ENCODE measurements around the gene ANKS1B. TPM values are rescaled to one million over a fixed set of nuclear protein-coding genes. Genes with fewer than 3 reads are reported as not detected.

ANKS1B gene
- total and polyA plus RNA-seq, 11 donors = 0.62 to 5.8 (median 1.8) TPM

- DNase-seq = no peak
- Histone ChIP-seq H3K4me3 (no peak overlapping the region), H3K9me3 (peaks cover 0 to 27% (median 9%) of the 10 kb centered on the region in 12 donors), H3K36me3 (no peaks in the 10 kb centered on the region), H3K27ac (no peak overlapping the region), H3K27me3 (no peaks in the 10 kb centered on the region), H3K4me1 (no peaks in the 10 kb centered on the region)
- no peak for ATAC-seq
- TF ChIP-seq POLR2A (IDR thresholded peaks at IDR 0.05) = no peak
- TF ChIP-seq, protein P1, sequence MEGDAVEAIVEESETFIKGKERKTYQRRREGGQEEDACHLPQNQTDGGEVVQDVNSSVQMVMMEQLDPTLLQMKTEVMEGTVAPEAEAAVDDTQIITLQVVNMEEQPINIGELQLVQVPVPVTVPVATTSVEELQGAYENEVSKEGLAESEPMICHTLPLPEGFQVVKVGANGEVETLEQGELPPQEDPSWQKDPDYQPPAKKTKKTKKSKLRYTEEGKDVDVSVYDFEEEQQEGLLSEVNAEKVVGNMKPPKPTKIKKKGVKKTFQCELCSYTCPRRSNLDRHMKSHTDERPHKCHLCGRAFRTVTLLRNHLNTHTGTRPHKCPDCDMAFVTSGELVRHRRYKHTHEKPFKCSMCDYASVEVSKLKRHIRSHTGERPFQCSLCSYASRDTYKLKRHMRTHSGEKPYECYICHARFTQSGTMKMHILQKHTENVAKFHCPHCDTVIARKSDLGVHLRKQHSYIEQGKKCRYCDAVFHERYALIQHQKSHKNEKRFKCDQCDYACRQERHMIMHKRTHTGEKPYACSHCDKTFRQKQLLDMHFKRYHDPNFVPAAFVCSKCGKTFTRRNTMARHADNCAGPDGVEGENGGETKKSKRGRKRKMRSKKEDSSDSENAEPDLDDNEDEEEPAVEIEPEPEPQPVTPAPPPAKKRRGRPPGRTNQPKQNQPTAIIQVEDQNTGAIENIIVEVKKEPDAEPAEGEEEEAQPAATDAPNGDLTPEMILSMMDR (IDR thresholded peaks at IDR 0.05) = no peak
- intact Hi-C loops (cut with DNase I) = no loop called here
Measured at GRCh38 chr12:98980508-98980907, 1004.2 kb downstream of the ANKS1B start.

DNA sequence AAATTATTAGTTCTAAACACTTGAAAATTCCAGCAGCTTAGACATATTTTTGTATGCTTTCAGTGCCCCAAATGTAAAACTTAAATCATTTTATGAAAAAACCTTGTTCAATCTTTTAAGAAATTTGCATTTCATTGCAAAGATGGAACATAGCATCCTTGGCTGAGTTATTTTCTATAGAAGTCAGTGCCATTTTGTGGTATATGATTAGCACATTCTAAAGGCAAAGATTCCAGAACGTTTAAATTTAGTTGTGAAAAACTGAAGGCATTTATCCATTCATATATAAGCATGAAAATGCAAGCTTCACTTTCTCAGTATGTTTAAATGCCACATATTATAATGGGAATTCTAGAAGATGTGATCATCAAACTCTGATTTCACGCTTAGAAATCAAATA, 1007.5 kb downstream of the ANKS1B start:
- ATAC-seq (no peak), DNase-seq (no peak)
- TF ChIP-seq POLR2A (IDR thresholded peaks at IDR 0.05) = no peak
- TF ChIP-seq, protein P1 (IDR thresholded peaks at IDR 0.05) = no peak
- H3K27me3 ChIP-seq = no peaks in the 10 kb centered on the region
- H3K36me3 ChIP-seq = no peaks in the 10 kb centered on the region
- no peak overlapping the region for H3K4me3 ChIP-seq
- peaks cover 0 to 9% (median 0%) of the 10 kb centered on the region in 12 donors for H3K9me3 ChIP-seq
- intact Hi-C loops (cut with DNase I) = no loop called here
- no peak overlapping the region for H3K27ac ChIP-seq
- 58 to 68% (median 61%) methylated on average over 2 of the region's 2 CpGs for WGBS, 4 donors
- no peaks in the 10 kb centered on the region for H3K4me1 ChIP-seq

GRCh38 chr12:98974767-98975381, 1009.9 kb downstream of the ANKS1B start:
- intact Hi-C loops (cut with DNase I) = no loop called here
- Histone ChIP-seq H3K27ac (no peak overlapping the region), H3K4me3 (no peak overlapping the region), H3K27me3 (no peaks in the 10 kb centered on the region), H3K36me3 (no peaks in the 10 kb centered on the region), H3K9me3 (peaks cover 0 to 1% (median 0%) of the 10 kb centered on the region in 12 donors), H3K4me1 (peaks cover 0 to under 1% (median 0%) of the 10 kb centered on the region in 12 donors)
- ATAC-seq (no peak), DNase-seq (no peak)
- TF ChIP-seq, protein P1 (IDR thresholded peaks at IDR 0.05) = no peak
- TF ChIP-seq POLR2A (IDR thresholded peaks at IDR 0.05) = no peak

DNA sequence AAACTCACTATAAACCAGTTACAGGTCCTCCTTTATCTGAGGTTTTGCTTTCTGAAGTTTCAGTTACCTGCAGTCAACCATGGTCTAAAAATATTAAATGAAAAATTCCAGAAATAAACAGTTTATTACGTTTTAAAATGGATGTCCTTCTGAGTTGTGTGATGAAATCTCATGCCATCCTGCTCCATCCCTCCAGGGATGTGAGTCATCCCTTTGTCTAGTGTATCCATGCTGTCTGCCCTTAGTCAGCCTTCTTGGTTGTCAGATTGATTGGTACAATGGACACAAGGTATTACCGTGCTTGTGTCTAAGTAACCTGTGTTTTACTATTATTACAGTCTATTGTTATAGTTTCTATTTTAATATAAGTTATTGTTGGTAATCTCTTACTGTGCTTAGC, 1011.3 kb downstream of the ANKS1B start:
- H3K4me3 ChIP-seq = no peak overlapping the region
- no peak for ATAC-seq

More for the DNA sequence above, 1011.3 kb downstream of the ANKS1B start:
- Histone ChIP-seq H3K4me1 (peaks cover 0 to 9% (median 0%) of the 10 kb centered on the region in 12 donors), H3K36me3 (no peaks in the 10 kb centered on the region), H3K27ac (no peak overlapping the region), H3K27me3 (no peaks in the 10 kb centered on the region), H3K9me3 (no peaks in the 10 kb centered on the region)
- no peak for TF ChIP-seq POLR2A (IDR thresholded peaks at IDR 0.05)
- TF ChIP-seq, protein P1 (IDR thresholded peaks at IDR 0.05) = no peak
- intact Hi-C loops (cut with DNase I) = no loop called here
- 64 to 80% (median 69%) methylated on average over 2 of the region's 2 CpGs for WGBS, 4 donors
- DNase-seq = no peak
